NCI-H1092 (cell line): ENCODE measurements around the gene SYTL2.

Source experiments
- DNase-seq: peaks from one replicate; lab custom pipeline; 2025; lab: John Stamatoyannopoulos, UW

Gene SYTL2

GRCh38 chr11:85827748-85828639, 17.1 kb upstream of the SYTL2 start:
- DNase-seq: no peak

- DNase-seq: peak; percentile 6
Observed at GRCh38 chr11:85826116-85826855, 15.3 kb upstream of the SYTL2 start.

- no peak for DNase-seq
Observed at GRCh38 chr11:85825616-85826015, 14.7 kb upstream of the SYTL2 start.

GRCh38 chr11:85823816-85824215, 12.9 kb upstream of the SYTL2 start:
- DNase-seq: no peak

- no peak for DNase-seq
Observed at GRCh38 chr11:85822814-85823213, 11.9 kb upstream of the SYTL2 start.

DNA sequence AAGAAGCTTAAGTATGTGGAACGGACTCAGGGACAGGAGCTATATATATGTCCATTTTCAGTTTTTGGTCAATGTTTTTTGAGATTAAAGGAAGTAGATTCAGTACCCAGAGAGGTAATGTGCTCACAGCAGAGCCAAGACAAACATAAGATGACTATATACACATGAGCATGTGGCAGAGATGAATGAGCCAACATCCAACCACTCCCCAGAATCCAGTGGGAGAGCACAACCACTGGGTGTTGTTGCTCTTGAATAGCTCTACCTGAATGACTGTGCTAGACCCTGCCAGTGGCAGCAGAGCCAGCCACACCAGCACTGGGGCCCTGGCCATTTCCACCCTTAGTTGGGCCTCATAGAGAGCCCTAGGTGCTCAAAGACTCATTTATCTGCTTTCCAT, 10.7 kb upstream of the SYTL2 start:
- DNase-seq: no peak

GRCh38 chr11:85819441-85819840, 8.5 kb upstream of the SYTL2 start:
- no peak for DNase-seq

- DNase-seq: no peak
Observed at GRCh38 chr11:85815186-85815931, 4.4 kb upstream of the SYTL2 start.

GRCh38 chr11:85813721-85814120, 2.8 kb upstream of the SYTL2 start:
- no peak for DNase-seq

DNA sequence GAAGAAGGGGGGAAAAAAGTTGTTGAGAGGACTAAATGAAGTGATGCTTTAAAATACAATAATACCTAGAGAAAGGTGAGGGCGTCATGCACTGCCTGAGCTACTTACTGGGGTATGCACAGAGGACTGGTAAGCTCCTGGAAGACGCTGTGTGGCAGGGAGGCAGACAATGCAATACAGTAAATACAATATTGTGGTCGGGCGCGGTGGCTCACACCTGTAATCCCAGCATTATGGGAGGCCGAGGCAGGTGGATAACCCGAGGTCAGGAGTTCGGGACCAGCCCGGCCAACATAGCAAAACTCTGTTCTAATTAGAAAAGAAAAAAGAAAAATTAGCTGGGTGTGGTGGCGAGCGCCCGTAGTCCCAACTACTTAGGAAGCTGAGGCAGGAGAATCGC, 683 bp upstream of the SYTL2 start:
- DNase-seq: no peak

GRCh38 chr11:85810521-85810870, 445 bp downstream of the SYTL2 start:
- no peak for DNase-seq

DNA sequence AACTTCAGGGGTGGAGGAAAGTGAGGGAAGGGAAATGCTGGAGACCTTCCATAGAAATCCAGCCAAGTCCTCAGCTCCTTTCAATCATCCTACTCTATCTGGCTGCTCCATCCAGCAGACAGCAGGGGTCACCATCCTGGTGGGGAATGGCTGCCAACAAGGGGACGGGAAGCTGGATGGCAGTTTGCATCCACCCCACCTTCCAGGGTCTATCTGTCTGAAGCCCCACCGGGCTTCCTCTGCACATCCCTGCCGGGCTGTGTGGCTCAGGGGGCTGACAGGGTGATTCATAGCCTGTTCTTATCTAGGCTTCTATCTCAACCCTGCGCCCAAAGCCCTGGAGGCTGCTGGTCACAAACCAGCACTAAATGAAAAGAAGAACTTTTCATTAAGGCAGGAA, 1.1 kb downstream of the SYTL2 start:
- no peak for DNase-seq

DNA sequence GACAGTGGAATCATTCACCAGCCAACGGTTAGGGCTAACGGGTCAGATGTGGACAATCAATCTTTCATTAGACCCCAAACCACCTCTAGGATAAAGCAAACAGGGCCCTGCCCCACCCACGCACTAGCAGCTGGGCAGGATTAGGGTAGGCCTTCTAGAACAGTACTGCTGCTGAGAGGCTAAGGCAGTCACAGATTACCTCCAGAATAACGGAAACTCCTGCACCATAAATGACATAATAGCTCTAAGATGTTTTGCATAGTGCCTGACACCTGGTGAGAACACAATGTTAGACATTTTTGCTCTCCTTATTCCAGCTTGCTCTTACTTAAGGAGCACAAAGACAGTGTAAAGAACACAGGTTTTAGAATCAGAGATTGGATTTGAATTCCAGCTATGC, 1.8 kb downstream of the SYTL2 start:
- no peak for DNase-seq

DNA sequence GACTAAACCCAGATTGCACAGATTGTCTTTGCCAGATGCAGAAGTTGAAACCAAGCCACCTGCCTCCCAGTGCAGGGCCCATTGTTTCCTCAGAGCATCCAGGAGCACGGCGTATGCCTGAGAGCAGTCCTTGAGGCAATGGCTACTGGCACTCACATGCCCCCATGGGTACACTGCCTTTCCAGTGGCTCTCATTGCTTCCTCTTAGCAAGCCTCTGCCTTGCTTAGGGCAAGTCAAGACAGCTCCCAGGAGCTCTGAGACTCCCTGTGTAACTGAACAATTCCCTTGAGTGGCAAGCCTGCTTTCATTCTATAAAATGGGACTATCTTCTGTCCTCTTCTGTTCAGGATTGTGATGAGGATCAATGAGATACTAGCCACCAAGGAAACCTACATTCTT, 4.1 kb downstream of the SYTL2 start:
- no peak for DNase-seq

DNA sequence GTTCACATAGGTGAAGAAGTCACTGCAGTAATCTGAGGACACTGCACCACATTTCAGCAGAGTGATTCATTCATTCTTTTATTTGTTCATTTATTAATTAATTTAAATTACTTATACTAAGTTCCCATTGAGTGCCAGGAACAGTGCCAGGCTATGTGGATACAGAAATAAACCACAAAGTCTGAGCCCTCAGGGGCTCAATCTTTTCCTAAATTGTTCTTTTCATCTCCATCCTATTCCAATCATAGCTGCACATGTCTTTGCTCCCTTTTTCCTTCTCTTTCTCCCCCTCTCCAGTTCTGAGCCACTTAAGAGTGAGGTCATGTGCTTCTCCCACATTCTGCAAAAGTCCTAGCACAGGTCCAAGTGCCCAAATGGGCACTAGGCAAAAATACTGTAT, 4.9 kb downstream of the SYTL2 start:
- no peak for DNase-seq

GRCh38 chr11:85805387-85805786, 5.6 kb downstream of the SYTL2 start:
- DNase-seq: no peak

GRCh38 chr11:85803920-85804319, 7.0 kb downstream of the SYTL2 start:
- no peak for DNase-seq

GRCh38 chr11:85803303-85803702, 7.6 kb downstream of the SYTL2 start:
- no peak for DNase-seq

GRCh38 chr11:85801527-85801926, 9.4 kb downstream of the SYTL2 start:
- DNase-seq: no peak

DNA sequence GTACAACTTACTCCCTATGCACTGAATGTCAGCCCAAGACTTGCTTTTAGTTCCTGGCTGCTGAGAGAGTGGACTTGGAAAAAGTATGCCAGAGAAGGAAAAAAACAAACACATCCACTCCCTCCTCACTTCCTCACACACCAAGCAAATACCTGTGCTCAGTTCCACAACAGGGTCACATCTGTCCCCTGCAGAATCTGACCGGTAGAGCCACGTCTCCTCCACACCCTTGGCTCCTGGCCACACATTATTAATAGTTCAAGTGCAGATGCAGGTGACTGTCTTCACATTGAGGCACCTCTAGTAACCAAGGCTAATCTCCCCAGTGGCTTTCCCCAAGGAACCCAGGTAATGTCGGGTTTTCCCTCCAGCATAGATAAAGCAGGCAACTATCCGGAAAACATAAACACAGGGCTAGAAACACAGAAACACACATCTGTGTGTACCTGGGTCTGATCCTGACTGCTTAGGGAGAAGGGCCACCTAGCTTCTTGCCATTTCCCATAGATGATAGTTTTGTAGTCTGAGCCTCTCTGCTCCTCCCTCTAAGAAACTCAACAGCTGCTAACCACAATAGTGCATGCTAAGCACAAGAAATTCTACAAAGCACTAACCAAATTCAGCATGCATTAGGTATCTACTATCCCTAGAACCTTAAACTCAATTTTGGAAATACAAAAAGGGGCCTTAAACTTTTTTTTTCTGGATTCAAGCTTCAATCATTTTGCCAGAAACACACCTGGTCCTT, 10.2 kb downstream of the SYTL2 start:
- DNase-seq: no peak

DNA sequence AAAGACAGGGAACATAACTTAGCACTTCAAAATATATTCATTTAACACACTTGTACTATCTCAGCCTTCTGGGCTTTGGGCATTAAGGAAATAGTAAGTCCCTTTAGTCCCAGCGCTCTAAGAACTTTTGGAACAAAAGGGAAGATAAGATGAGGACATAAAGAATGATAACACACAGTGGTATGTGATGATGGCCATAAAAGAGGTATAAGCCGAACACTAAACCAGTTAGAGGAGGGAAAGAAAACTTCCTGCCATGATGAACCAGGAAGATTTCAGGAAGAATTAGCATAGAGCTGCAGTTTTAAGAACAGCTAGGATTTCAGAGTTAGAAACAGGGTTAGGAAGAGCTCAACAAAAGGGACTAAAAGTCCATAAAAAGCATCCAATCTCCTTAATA, 11.8 kb downstream of the SYTL2 start:
- DNase-seq: no peak

DNA sequence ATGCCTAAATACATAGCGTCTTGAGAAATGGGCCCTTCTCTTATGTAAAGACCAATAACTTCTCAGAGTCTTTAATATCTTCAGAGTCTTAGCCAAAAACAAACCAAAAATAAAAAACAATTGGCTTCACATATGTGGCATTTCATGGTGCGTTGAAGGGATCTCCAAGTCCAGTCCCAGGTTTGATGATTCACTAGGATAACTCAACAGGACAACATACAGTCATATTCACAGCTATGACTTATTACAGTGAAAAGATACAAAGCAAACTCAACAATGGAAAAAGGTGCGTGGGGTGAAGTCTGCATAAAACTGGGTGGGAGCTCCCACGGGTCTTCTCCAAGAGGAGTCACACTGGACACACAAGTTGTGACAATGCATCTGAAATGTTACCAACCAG, 12.6 kb downstream of the SYTL2 start:
- no peak for DNase-seq
